ENCODE results near the gene PTDSS2. TPM values are rescaled to one million over a fixed set of nuclear protein-coding genes. Genes with fewer than 3 reads are reported as not detected.

PTDSS2 gene
- total and polyA plus RNA-seq, 9 of the 15 experiments (the other 6 are each of a cell fraction or from before 2014, with no cell fraction given), result 0.45 to 53.9 (median 17.2) TPM

GRCh38 chr11:518463-519202, 68.6 kb downstream of the PTDSS2 start (continued):
- TF ChIP-seq BRF2 (IDR thresholded peaks at IDR 0.05; ENCODE audit: borderline replicate concordance, insufficient read depth, insufficient read length) (no peak), ZBTB26 (CRISPR knock-in tag; IDR thresholded peaks at IDR 0.05) (no peak), JUNB (CRISPR knock-in tag; conservative IDR thresholded peaks at IDR 0.05) (no peak), MXI1 (IDR thresholded peaks at IDR 0.05; ENCODE audit: low read depth, low read length) (no peak), POLR3A (IDR thresholded peaks at IDR 0.05; ENCODE audit: borderline replicate concordance, extremely low read depth, insufficient read depth, insufficient read length) (no peak), SMARCA5 (IDR thresholded peaks at IDR 0.05) (no peak), NR4A1 (CRISPR knock-in tag; IDR thresholded peaks at IDR 0.05) (0 out of 2 replicates have a peak, but pooled peaks have one; percentile 14), NR4A1 (tag; IDR thresholded peaks at IDR 0.05) (peak; percentile 69; the same call in 1 of the 2 replicates), HOXB6 (CRISPR knock-in tag; IDR thresholded peaks at IDR 0.05; ENCODE audit: borderline replicate concordance) (no peak), CTBP1 (IDR thresholded peaks at IDR 0.05; ENCODE audit: borderline replicate concordance) (peak; percentile 94), ZNF197 (CRISPR knock-in tag; IDR thresholded peaks at IDR 0.05; ENCODE audit: low read depth) (no peak), RBM17 (IDR thresholded peaks at IDR 0.05; ENCODE audit: borderline replicate concordance, low read depth, low read length) (no peak), TAL1 (IDR thresholded peaks at IDR 0.05) (no peak), ZNF695 (CRISPR knock-in tag; IDR thresholded peaks at IDR 0.05) (no peak), CBFB (CRISPR knock-in tag; IDR thresholded peaks at IDR 0.05) (0 out of 2 replicates have a peak, but pooled peaks have one; percentile 60), ZNF3 (CRISPR knock-in tag; IDR thresholded peaks at IDR 0.05) (no peak), ATF6 (CRISPR knock-in tag; IDR thresholded peaks at IDR 0.05) (peak; percentile 99), U2AF2 (optimal IDR thresholded peaks at IDR 0.05; ENCODE audit: low read depth, low read length) (no peak), RBM34 (IDR thresholded peaks at IDR 0.05; ENCODE audit: borderline replicate concordance, insufficient read depth, low read length) (no peak), ZNF76 (CRISPR knock-in tag; IDR thresholded peaks at IDR 0.05; ENCODE audit: borderline replicate concordance) (no peak), SLC30A9 (CRISPR knock-in tag; IDR thresholded peaks at IDR 0.05) (no peak), MBD1 (CRISPR knock-in tag; IDR thresholded peaks at IDR 0.05) (peak; percentile 92), ILF3 (IDR thresholded peaks at IDR 0.05; ENCODE audit: borderline replicate concordance) (peak; percentile 98)
